Cardiac septum (tissue), 1 donor: ENCODE results near the gene RUSC1. TPM values are rescaled to one million over a fixed set of nuclear protein-coding genes. Genes with fewer than 3 reads are reported as not detected.
"Not testable (repeated sequence)": the region's sequence is repeated elsewhere in the genome, so short reads cannot be mapped to it uniquely, and the experiment has no call there.

ENCODE experiments used
- DNase-seq: peaks from one replicate; pipeline ENCODE4 v3.0.0-alpha.2; 2020; ENCODE audit warnings: low spot score
- intact Hi-C: fragments of 100-400 bp; cut with DNase I; formaldehyde crosslinking; loops from one replicate; pipeline ENCODE4 v1.14.0; 2022
- total RNA-seq: library from RNA; stranded (reverse); fragmentation: NEBNext Ultra II Directional; extraction: Animal tissue kit (Norgen Biotek cat#: 25700); gene quantifications from one replicate; pipeline ENCODE4 v1.2.1, GENCODE V29; 2021
- donor health status: DM: no; HTN: no; CAD: no.

The RUSC1 gene
- total RNA-seq, 1 donor from 2014 or later: 18.1 TPM

DNA sequence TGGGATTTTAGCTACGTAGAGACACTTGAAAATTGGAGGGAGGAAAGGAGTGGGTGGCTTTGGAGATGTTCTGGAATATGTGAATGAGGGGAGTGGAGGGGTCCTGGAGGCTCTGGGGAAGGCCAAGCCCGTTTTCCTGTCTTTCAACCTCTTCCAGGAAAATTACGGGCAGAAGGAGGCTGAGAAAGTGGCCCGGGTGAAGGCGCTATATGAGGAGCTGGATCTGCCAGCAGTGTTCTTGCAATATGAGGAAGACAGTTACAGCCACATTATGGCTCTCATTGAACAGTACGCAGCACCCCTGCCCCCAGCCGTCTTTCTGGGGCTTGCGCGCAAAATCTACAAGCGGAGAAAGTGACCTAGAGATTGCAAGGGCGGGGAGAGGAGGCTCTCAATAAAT, 442 bp upstream of the RUSC1 start:
- DNase-seq: no peak
- intact Hi-C loops: no loop called here

DNA sequence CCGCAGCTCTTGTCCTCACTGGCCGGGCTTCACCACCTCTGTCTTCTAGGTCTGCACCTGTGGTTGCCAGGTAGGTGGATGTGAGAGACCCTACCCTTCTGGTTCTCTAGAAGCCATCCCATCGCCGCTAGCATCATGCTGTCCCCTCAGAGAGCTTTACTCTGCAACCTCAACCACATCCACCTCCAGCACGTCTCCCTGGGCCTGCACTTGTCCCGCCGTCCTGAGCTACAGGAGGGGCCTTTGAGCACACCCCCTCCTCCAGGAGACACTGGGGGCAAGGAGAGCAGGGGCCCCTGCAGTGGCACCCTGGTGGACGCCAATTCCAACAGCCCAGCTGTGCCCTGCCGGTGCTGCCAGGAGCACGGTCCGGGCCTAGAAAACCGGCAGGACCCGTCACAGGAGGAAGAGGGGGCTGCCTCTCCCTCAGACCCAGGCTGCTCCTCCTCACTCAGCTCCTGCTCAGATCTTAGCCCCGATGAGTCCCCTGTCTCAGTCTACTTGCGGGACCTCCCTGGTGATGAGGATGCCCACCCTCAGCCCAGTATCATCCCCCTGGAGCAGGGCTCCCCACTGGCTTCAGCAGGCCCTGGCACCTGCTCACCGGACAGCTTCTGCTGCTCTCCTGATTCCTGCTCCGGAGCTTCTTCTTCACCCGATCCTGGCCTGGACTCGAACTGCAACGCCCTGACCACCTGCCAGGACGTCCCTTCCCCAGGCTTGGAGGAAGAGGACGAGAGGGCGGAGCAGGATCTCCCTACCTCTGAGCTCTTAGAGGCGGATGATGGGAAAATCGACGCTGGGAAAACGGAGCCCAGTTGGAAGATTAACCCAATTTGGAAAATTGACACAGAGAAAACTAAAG, 1.2 kb downstream of the RUSC1 start:
- DNase-seq: no peak
- intact Hi-C loops: loop anchor here (2.0 kb wide), 1 partner anchor 71 kb away; no protein-coding TSS in a partner anchor

DNA sequence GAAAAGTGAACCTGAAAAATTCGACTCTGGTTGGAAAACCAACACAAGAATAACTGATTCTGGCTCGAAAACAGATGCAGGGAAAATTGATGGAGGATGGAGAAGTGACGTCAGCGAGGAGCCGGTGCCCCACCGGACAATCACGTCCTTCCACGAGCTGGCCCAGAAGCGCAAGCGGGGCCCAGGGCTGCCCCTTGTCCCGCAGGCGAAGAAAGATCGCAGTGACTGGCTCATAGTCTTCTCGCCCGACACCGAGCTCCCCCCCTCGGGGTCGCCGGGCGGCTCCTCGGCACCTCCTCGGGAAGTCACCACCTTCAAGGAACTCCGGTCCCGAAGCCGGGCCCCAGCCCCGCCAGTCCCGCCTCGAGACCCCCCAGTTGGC, 1.9 kb downstream of the RUSC1 start:
- no peak for DNase-seq
- intact Hi-C loops: loop anchor here (2.0 kb wide), 1 partner anchor 72 kb away; no protein-coding TSS in a partner anchor

DNA sequence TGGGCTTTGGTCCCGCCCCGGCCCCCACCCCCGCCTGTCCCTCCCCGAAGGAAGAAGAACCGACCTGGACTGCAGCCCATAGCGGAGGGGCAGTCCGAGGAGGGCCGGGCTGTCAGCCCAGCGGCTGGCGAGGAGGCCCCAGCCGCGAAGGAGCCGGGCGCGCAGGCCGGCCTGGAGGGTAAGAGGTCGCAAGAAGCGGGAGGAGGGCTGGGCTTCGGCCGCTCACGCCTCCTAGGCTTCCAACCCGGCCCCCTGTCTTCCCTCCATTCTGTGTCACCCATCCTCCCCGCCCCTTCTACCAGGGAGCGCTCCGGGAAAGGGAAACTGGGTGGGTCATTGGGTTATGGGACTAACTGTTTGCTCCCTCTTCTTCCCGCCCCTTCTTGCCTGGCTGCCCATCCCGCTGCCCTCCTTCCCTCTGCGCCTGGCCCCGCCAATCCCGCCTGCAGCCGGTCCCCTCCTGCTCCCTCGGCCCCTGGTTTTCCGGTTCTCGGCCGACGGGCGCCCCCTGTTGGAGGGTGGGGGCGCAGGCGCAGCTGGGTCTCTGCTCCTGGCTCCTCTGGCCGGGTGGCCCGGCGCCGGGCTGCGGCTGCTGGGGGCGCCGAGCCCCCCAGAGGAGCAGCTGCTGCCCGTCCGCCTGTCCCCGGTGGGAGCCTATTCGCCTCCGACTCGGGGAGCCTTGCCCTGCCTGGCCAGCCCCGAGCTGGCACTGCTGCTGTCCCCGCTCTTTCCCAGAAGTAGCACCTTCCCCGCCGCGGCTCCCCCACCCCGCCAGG, 2.4 kb downstream of the RUSC1 start:
- intact Hi-C loops: loop anchor here (1.0 to 2.0 kb wide), 2 partner anchors 14 to 72 kb away; no protein-coding TSS in a partner anchor
- peak; percentile 95 for DNase-seq

DNA sequence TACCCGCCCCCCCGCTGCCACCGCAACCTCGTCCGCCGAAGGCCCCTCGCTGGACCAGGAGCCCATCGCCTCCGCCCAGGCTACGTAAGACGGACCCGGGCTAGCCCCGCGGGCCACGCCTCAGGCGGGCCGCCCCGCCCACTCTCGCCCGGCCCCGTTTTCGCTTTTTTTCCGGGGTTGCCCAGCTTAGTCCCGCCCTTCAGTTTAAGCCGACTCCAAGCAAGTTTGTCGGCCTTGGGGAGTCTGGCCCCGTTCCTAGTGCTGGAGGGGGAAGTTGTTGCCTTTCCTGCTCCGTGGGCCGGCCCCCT, 3.0 kb downstream of the RUSC1 start:
- peak; percentile 95 for DNase-seq
- intact Hi-C loops: loop anchor here (1.0 to 2.0 kb wide), 4 partner anchors 14 to 239 kb away; partner anchors contain the start of genes ASH1L and HCN3

DNA sequence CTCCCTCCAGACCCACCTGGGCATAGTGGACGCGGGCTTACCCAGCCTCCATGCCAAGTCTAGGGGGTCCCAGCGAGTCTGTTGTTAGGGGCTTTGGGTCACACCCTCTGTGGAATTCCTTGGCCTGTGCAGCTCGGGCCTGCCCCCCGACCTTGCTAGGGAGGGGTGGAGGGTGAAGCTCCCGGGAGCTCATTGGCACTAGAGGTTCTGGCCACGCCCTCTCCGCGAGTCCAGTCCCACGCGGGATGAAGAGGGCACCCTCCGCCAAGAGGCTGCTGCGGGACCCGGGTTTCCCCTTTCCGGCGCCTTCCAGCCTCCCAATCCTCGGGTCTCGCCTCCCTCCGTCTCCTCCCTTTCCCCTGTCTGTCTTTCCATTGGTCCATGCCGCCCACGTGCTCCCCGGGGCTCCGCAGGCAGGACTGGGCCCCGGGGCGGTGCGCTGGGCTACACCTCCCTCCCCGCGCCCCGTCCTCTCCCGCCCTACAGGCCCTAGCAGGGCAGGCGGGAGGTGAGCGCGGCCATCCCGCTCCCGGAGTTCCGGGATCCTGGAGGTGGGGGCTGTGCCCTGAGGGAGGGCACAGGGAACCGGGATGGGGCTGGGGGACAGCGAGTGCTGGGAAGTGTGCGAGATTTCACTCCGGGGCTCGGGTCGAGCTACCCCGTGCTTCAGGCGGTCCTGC, 3.5 kb downstream of the RUSC1 start:
- DNase-seq: peak; percentile 97
- intact Hi-C loops: loop anchor here (1.0 to 2.0 kb wide), 2 partner anchors 47 to 239 kb away; partner anchors contain the start of genes ASH1L and HCN3

DNA sequence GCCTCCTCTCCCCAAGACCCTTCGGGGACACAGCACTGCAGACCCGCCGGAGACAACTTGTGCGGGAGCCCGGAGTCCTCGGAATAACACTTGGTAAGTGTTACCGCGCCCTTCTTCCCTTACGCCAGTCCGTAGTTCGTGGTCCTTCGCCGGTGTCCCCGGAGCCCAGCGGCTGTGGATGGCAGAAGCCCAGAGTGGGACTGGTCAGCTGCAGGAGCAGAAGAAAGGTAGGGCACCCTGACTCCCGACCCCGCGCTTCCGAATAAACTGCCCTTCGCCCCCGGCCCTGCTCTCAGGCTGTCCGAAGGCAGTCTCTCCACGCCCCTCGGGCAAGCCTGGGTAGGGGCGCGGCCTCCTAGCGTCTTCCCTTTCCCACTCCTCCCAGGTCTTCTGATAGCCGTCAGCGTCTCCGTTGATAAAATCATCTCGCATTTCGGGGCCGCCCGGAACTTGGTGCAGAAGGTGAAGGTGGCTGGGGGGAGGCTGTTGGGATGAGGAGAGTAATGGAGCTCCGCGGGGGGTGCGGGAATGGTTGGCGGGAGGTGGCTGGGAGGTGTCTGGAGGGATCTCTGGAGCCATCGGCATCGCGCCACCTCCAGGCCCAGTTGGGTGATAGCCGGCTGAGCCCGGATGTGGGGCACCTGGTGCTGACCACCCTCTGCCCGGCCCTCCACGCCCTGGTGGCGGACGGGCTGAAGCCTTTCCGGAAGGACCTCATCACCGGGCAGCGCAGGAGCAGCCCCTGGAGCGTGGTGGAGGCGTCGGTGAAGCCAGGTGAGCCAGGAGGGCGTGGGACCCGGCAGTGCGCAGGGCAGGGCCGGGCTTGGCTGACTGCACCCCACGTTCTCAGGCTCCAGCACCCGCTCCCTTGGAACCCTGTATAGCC, 4.3 kb downstream of the RUSC1 start:
- intact Hi-C loops: loop anchor here (1.0 to 5.0 kb wide), 3 partner anchors 48 to 267 kb away; partner anchors contain the start of genes ASH1L and HCN3
- DNase-seq: no peak

DNA sequence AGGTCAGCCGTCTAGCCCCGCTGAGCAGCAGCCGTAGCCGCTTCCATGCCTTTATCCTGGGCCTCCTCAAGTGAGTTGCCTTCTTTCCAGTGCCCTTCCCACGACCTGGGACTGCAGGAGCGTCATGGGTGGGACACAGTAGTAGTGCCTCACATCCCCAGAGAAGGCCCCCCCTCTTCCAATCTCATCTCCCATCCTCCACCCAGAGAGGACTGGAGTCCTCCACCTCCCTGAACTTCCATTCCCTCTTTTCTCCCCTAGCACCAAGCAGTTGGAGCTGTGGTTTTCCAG, 4.9 kb downstream of the RUSC1 start:
- intact Hi-C loops: loop anchor here (2.0 to 5.0 kb wide), 2 partner anchors 237 to 267 kb away; partner anchors contain the start of gene ASH1L
- no peak for DNase-seq

DNA sequence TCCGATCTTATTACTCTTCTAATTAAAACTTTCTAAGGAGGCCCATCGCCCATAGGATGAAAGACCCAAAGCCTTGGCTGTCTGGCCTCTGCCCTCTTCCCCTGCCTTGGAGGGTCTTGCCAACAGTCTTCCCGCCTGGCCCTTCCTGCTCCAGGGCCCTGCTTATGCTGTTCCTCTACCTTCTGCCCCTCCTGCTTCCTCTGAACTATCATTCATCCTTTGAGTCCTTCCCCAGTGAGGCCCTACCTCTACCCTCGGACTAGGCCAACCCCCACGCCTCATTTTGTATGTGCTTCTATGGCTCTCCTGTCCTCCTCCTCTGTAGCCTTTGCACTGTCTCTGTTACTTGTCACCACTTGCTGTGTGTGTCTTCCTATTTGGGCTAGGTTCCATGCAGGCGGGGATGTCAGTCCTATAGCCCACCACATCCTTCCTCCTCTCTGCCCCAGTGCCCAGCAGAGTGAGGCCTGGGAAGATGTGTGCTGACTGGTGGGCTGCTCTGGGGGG, 5.4 kb downstream of the RUSC1 start:
- intact Hi-C loops: loop anchor here (5.0 kb wide), 1 partner anchor 266 kb away; no protein-coding TSS in a partner anchor
- no peak for DNase-seq

DNA sequence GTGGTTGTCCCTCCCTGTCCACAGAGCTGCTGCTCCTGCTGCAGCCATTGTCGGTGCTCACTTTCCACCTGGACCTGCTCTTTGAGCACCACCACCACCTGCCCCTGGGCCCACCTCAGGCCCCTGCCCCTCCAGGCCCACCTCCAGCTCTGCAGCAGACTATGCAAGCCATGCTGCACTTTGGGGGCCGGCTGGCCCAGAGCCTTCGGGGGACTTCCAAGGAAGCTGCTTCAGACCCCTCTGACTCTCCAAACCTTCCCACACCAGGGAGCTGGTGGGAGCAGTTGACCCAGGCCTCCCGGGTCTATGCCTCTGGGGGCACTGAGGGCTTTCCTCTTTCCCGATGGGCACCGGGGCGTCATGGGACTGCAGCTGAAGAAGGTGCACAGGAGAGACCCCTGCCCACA, 5.9 kb downstream of the RUSC1 start:
- intact Hi-C loops: loop anchor here (5.0 kb wide), 1 partner anchor 266 kb away; no protein-coding TSS in a partner anchor

DNA sequence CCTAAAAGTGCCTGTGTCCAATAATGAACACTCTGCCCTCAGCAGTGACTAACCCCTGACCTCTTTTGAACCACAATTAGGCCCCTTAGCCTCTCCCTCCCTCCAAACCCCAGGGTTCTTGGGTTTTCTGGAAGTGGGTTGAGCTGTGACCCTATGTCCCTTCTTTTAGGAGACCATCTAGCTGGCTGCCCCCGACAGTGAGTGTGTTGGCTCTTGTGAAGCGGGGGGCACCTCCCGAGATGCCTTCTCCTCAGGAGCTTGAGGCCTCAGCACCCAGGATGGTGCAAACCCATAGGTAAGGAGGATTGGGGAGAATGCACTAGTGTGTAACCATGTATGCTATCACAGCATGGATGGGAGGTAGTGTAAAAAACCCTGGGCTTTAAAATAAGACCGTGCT, 7.3 kb downstream of the RUSC1 start:
- DNase-seq: no peak
- intact Hi-C loops: loop anchor here (5.0 kb wide), 1 partner anchor 264 kb away; no protein-coding TSS in a partner anchor

More for the DNA sequence above, 5.9 kb downstream of the RUSC1 start:
- DNase-seq: no peak

DNA sequence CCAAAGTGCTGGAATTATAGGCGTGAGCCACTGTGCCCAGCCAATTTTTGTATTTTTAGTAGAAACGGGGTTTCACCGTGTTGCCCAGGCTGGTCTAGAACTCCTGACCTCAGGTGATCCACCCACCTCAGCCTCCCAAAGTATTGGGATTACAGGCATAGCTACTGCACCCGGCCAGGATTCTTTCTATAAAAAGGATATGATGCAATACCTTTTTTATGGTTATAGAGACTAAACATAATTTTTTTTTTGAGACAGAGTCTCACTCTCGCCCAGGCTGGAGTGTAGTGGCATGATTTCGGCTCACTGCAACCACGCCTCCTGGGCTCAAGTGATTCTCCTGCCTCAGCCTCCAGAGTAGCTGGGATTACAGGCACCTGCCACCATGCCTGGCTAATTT, 8.2 kb downstream of the RUSC1 start:
- intact Hi-C loops: loop anchor here (5.0 kb wide), 1 partner anchor 263 kb away; no protein-coding TSS in a partner anchor
- not testable (repeated sequence) for DNase-seq

DNA sequence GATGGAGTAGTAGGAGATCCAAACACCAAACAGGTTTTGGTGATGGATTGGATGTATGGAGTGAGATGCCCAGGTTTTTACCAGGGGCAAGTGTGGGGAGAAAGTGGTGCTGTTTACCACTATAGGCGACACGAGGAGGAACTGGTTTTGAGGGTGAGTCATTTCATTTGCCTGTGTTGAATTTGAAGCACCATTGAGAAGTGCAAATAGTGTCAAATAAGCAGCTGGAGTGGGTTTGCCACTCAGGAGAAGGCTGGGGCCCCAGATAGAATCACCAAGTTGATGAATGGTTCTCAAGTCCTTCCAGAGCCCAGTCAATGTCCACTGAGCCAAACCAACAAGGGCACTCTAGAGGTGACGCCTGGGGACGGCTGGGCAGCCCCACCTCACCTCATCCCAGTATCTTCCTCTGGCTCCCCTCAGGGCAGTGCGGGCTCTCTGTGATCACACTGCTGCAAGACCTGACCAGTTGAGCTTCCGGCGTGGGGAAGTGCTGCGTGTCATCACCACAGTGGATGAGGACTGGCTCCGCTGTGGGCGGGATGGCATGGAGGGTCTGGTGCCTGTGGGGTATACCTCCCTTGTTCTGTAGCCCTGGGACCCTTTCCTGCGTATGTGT, 9.4 kb downstream of the RUSC1 start:
- DNase-seq: no peak
- intact Hi-C loops: loop anchor here (5.0 kb wide), 1 partner anchor 262 kb away; no protein-coding TSS in a partner anchor

DNA sequence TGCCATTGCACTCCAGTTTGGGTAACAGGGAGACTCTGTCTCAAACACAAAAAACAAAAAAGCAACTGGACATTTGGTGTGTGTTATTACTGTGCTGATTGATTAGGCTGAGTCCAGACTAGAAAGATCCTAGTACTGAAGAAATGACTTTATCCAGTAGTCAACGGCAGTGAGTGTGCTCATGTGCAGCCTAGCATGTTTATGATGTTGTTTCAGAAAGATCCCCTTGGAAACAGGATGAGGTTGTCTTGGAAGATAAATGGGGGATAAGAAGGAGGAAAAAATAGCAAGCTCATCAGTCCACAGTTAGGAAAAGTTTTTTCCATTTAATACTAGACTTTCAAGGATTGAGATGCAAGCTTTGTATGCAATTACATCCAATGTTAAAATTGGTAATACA, 14.3 kb downstream of the RUSC1 start:
- intact Hi-C loops: no loop called here
- DNase-seq: no peak

DNA sequence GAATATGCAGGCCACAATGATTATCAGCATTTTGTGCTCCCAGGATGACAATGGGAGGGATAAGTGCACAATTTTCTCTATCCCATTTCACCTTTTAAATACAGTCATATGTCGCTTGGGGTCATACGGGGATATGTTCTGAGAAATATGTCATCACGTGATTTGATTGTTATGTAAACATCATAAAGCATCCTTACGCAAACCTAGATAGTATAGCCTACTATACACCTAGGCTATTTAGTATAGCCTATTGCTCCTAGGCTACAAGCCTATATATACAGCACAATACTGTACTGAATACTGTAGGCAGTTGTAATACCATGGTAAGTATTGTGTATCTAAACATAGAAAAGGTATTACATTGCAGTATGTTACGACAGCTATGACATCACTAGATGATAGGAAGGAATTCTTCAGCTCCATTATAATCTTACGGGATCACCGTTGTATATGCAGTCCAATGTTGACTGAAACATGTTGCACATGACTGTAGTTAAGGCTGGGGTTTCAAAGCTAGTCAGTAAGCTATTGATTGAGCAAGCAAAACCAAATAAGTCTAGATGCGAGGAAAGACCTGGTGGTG, 18.9 kb downstream of the RUSC1 start:
- DNase-seq: no peak
- intact Hi-C loops: no loop called here

DNA sequence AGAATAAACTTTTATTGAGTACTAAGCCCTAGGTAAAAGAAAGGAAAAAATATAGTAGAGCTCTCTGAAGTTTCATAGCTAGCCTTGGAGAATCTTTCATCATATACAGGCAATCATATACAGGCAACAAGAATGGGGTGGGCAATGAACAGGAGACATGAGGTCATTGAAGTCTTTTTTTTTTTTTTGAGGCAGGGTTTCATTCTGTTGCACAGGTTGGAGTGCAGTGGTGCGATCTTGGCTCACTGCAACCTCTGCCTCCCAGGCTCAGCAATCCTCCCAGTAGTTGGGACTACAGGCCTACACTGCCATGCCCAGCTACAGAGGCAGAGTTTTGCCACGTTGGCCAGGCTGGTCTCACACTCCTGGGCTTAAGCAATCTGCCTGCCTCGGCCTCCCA, 22.1 kb downstream of the RUSC1 start:
- intact Hi-C loops: no loop called here
- no peak for DNase-seq

DNA sequence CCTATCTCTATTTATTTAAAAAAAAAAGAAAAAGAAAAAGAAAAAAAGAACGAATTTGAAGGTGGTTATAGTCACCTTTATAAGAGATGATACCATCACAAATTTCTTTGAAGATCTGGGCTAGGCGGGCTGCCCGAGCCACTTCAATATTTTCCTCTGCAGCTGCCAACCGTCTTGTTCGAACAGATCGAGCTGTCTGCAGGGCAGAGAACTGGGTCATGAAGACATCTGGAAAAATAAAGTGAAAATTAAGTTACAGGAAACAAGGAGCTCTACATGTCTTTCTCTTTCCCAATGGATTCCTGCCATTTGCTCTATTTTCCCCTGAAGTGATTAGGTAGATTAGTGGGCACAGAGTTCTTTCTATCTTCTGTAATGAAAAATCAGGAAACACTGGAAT, 31.9 kb downstream of the RUSC1 start:
- DNase-seq: no peak
- intact Hi-C loops: no loop called here

DNA sequence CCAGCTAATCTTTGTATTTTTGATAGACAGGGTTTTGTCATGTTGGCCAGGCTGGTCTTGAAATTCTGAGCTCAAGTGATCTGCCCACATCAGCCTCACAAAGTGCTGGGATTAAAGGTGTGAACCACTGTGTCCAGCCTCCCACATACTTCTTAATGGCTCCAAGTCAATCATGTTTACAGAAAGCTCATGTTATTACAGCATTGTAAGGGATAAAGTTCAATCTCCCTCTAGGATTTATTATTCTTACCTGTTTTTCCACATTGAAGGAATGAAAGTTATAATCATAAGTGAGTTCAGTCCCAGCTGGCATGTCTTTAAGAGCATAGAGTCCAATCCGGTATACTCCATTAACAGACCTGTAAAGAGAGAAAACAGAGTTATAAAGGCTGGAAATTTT, 39.4 kb downstream of the RUSC1 start:
- intact Hi-C loops: no loop called here
- DNase-seq: no peak
